Body of pancreas (tissue), 4 donors: ENCODE results near the gene COL15A1.

Experiments
- POLR2A ChIP-seq, 3 donors: fragments of 450-650 bp; IDR thresholded peaks; one replicate each; pipeline ENCODE4 v1.6.1; 2016; ENCODE audit warnings: antibody characterized with exemption in 3 of 3, mild to moderate bottlenecking in 2 of 3
- TF ChIP-seq, protein P1 (sequence below), 7 experiments: fragments of 450-650 bp in 4 of 7; fragments of 200-600 bp in 3 of 7; sonication (generic) in 3 of 7; IDR thresholded peaks; one replicate each; pipeline ENCODE4 v1.5.1; 2016 to 2019; ENCODE audit warnings: antibody characterized with exemption in 7 of 7

DNA sequence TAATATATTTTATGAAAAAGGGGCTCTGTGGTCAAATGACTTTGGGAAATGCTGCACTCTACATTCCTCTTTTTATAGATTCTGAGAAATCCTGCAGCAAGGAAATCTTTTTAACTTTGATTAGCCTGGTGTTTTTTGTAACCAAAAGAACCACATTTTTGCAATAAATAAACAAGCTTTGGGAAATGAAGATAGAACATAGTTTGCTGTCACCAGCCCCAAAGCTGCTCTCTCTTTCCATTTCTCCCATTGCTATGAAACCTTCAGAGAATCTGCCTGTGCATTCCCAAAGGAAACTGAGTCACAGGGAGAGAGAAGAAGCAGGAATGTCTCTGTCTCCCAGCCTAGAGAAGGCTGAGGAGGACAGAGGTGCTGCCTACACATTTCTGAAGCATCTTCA is 59.0 kb downstream of the COL15A1 start:
- TF ChIP-seq, protein P1, sequence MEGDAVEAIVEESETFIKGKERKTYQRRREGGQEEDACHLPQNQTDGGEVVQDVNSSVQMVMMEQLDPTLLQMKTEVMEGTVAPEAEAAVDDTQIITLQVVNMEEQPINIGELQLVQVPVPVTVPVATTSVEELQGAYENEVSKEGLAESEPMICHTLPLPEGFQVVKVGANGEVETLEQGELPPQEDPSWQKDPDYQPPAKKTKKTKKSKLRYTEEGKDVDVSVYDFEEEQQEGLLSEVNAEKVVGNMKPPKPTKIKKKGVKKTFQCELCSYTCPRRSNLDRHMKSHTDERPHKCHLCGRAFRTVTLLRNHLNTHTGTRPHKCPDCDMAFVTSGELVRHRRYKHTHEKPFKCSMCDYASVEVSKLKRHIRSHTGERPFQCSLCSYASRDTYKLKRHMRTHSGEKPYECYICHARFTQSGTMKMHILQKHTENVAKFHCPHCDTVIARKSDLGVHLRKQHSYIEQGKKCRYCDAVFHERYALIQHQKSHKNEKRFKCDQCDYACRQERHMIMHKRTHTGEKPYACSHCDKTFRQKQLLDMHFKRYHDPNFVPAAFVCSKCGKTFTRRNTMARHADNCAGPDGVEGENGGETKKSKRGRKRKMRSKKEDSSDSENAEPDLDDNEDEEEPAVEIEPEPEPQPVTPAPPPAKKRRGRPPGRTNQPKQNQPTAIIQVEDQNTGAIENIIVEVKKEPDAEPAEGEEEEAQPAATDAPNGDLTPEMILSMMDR (IDR thresholded peaks at IDR 0.05): no peak
- TF ChIP-seq POLR2A (IDR thresholded peaks at IDR 0.05): no peak
